SIG-M5 treated with dmso at 0.1 percent for 504 hours (cell line): Measurements from ENCODE around the gene TEX55.
"Not testable (repeated sequence)": the region's sequence is repeated elsewhere in the genome, so short reads cannot be mapped to it uniquely, and the experiment has no call there.

Experiments
- DNase-seq: peaks from one replicate; lab custom pipeline; 2025; ENCODE audit not compliant: unreplicated experiment; lab: John Stamatoyannopoulos, UW

The TEX55 gene

GRCh38 chr3:119145500-119146167, at the start of gene TEX55:
Gene TEX55, plus strand, starts transcription at chr3:119146165. Its CDS starts 25 bp downstream, at chr3:119146190.
- DNase-seq: peak; percentile 36

DNA sequence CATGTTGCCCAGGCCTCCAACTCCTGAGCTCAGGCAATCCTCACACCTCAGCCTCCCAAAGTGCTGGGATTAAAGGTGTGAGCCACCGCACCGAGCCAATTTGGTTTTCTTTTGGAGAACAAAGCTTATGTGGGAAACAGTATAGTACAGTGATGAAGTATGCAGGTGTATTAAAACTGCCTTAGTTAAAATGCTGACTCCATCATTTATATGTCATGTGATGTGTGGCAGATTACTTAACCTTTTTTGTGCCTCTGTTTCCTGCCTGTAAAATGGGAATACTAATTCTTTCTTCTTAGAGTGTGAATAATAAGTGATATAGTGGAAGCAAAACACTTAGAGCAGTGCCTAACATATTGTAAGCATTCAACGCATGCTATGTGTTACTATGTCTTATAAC, 48.0 kb upstream of the TEX55 start:
- no peak for DNase-seq

GRCh38 chr3:119098619-119099222, 47.2 kb upstream of the TEX55 start:
- peak; percentile 29 for DNase-seq

DNA sequence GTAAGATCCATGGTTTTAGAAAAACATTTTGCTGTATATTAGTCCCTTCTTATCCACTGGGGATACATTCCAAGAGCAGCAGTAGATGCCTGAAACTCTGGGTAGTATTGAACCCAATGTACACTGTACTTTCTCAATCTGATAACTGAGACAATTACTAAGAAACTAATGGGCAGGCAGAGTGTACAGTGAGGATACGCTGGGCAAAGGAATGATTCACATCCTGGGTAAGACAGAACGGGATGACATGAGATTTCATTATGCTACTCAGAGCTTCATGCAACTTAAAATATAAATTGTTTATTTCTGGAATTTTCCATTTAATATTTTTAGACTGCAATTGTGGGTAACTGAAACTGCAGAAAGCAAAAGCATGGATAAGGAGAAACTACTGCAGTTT, 46.2 kb upstream of the TEX55 start:
- no peak for DNase-seq

DNA sequence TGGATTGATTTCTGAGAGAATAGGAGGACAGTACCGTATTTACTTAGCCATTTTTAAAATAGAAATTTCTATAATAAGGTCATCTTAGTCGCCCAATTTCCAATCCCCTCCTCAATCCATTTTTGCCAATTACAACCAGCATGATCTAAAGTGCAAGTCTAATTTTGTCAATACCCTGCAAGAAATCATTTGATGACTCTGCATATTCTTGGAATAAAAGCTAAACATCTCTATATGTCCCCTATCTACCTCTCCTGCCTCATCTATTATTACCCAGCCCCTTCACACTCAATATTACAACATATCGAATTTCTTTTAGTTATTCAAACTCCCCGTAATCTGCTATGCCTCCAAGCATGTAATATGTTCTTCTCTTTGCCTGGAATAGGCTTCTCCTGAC, 41.9 kb upstream of the TEX55 start:
- no peak for DNase-seq

- not testable (repeated sequence) for DNase-seq
These were observed 27.6 kb upstream of the TEX55 start for GRCh38 chr3:119118330-119118729.

DNA sequence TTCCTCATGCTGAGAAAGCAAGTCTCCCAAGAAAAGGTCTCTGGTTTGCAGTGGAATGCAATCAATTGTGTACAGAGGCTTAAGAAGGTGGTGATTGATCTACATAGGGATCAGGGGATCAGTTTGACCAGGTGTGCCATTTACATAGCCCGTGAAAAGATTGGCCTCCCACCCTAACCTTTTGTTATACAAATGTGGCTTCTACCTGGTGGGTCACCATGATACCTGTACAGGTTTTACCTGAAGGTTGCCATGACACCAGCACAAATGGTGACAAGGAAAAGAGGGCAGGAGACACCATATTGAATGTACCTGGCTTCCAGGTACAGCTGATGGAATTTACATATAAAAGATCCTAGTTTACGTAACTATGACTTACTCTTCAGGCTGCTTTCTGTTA, 25.5 kb upstream of the TEX55 start:
- DNase-seq: no peak

DNA sequence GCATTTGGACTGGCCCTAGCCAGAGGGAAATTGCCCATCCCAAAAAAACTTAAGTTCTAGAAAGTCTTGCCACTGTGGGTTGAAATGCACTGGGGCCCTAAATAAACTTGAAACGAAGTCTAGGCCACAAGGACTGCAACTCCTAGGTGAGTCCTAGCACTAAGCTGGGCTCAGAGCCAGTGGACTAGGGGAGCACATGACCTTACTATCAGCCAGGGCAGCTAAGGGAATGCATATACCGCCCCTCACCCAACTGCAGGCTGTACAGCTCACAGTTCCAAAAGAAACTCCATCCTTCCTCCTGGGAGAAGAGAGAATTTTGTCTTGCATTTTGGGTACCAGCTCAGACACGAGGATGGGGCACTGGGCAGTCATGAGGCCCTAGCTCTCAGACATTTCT, 23.6 kb upstream of the TEX55 start:
- DNase-seq: no peak

GRCh38 chr3:119125342-119125741, 20.6 kb upstream of the TEX55 start:
- no peak for DNase-seq

DNA sequence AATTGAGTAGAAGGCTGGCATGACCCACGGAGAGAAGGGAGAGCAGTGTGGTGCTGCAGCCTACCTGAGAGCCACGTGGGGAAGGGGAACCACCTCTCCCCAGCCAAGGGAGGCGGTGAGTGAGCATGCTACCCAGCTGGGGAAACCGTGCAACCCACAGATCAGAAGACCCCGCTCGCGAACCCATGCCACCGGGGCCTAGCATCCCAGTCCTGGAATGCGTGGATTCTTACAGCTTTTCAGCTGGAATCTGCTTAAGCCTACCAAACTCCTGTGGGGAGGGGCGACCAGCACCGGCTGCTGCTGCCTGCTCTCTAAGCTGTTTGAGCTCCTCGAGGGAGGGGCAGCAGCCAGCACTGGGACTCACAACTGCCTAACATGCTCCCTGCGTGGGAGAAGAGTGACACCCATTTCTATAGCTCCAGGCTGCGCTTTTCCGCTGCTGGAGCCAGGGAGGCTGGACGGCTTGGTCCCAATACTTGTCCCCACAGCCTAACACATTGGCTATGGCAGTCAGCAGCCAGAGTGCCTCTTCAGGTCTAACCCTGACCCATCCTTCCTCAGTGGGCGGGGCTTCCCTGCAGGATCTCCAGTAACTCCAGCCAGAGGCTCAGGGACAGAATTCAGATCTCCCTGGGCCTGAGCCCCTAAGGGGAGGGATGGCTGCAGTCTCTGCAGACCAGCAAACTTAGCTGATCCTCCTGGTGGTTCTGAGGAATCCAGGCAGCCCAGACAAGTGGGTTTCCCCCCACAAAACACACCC, 20.0 kb upstream of the TEX55 start:
- DNase-seq: no peak

GRCh38 chr3:119130291-119130690, 15.7 kb upstream of the TEX55 start:
- DNase-seq: not testable (repeated sequence)

DNA sequence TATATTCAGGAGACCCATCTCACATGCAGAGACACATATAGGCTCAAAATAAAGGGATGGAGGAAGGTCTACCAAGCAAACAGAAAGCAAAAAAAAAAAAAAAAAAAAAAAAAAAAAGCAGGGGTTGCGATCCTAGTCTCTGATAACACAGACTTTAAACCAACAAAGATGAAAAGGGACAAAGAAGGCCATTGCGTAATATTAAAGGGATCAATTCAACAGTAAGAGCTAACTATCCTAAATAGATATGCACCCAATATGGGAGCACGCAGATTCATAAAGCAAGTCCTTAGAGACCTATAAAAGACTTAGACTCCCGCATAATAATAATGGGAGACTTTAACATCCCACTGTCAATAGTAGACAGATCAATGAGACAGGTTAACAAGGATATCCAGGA, 13.7 kb upstream of the TEX55 start:
- DNase-seq: not testable (repeated sequence)

DNA sequence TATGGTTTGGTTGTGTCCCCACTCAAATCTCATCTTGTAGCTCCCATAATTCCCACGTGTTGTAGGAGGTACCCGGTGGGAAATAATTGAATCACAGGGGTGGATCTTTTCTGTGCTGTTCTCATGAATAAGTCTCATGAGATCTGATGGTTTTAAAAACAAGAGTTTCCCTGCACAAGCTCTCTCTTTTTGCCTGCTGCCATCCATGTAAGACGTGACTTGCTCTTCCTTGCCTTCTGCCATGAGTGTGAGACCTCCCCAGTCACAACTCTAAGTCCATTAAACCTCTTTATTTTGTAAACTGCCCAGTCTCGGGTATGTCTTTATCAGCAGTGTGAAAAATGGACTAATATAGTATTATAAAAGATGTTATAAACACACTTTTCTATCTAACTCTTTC, 6.6 kb upstream of the TEX55 start:
- not testable (repeated sequence) for DNase-seq

DNA sequence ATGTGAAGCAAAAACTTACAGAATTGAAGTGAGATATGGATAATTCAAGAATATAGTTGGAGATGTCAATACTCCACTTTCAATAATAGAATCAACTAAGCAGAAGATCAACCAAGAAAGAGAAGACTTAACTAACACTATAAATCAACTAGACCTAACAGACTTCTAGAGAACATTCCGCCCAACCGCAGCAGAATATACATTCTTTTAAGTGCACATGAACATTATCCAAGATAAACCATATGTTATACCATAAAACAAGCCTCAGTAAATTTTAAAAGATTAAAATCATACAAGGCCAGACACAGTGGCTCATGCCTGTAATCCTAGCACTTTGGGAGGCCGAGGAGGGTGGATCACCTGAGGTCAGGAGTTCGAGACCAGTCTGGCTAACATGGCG, 5.5 kb upstream of the TEX55 start:
- no peak for DNase-seq

DNA sequence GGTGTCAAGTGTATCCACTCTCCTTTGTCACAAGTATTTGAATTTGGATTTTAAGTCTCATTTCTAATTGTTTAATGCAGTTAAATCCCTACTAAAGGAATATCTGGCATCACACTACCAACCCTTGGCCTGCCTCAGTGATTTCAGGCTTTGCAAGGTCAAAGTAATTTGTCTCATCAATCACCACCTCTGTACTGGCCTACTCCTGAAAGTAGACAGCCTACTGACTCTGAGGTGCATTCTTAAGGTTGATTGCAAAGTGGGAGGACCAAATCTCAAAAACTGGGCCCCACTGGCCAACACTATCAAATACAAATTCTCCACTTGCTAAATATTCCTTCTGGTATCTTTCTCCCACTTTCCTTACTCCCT, 851 bp upstream of the TEX55 start:
- DNase-seq: no peak

DNA sequence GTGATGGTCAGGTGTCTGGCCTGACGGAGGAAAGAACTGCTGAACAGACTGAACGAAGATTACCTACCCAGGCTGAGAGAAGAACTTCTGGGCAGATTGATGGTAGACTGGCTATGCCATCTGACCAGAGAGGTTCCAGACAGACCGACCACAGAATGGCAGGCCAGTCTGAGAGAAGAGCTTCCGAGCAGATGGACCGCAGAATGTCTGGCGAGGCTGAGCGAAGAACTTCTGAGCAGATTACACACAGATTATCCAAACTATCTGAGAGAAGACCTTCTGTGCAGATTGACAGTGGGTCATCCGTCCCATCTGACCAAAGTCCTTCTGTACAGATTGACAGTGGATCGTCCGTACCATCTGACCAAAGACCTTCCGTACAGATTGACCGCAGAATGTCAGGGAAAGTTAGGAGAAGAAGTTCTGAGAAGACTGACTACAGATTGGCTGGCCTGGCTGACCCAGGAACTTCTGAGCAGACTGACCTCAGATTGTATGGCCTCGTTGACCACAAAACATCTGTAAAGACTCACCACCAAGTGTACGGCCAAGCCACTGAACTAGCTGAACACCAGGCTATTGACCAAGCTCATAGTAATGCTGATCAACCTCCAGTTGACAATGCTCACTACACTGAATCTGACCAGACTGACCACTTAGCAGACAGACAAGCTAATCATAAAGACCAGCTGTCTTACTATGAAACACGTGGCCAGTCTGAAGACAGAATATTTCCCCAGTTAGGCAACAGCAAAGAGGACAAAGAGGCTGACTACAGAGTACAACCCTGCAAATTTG, 812 bp downstream of the TEX55 start:
- no peak for DNase-seq

- no peak for DNase-seq
These were observed 1.5 kb downstream of the TEX55 start for GRCh38 chr3:119147494-119147893.

DNA sequence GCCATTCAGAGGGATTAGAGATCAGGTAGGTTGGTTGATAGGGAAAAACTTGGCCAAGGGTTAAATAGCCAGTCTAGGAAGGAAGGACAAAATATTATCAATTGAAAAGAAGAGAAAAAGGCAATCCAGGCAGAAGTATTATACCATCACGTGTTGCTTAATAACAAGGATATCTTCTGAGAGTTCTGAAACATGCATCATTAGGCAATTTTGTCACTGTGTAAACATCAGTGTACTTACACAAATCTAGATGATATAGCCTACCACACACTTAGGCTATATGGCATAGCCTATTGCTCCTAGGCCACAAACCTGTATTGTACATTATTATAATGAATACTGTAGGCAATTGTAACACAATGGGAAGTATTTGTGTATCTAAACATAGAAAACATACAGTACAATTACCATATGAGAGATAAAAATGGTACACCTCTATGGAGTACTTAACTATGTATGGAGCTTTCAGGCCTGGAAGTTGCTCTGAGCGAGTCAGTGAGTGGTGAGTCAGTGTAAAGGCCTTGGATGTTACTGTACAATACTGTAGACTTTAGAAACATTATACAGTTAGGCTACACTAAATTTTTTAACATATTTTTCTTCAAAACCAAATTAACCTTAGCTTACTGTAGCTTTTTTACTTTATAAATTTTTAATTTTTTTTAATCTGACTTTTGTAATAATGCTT, 2.7 kb downstream of the TEX55 start:
- DNase-seq: no peak

DNA sequence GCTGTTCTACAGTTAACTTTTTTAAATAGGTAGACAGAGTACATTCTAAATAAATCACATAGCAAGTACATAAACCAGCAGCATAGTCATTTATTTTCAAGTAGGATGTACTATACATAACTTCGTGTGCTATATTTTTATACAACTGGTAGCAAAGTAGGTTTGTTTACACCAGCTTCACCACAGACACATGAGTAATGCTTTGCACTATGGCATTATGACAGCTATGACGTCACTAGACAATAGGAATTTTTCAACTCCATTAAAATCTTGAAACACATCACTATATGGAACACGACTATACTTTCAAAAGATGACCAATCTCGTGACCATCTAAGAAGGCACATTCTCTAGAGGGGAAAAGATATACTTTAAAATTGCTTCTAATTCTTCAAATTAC, 3.5 kb downstream of the TEX55 start:
- no peak for DNase-seq

GRCh38 chr3:119156868-119157267, 10.9 kb downstream of the TEX55 start:
- no peak for DNase-seq

DNA sequence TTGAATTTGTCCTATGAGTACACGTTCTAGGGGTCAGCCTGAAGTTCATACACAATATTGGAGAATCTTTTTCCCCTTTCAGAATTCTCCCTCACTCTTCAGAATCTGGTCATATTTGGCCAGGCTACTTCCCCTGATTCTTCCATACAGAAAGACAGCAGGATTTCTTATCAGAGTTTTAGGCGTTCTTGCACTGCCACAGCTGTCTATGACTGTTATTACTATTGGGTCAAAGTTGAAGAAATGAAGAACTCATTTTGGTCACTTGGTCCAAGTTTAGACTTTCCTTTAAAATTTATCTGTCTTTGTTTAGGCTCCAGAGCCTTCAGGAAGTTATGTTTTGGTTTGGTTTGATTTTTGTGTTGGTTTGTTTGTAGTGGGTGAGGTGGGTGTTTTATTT, 12.0 kb downstream of the TEX55 start:
- no peak for DNase-seq
